ENCODE results near the gene DNAH7. TPM values are rescaled to one million over a fixed set of nuclear protein-coding genes. Genes with fewer than 3 reads are reported as not detected.

Gene DNAH7
- total and polyA plus RNA-seq, 9 of the 15 experiments (the other 6 are each of a cell fraction or from before 2014, with no cell fraction given), result 0.03 to 0.42 (median 0.18) TPM

DNA sequence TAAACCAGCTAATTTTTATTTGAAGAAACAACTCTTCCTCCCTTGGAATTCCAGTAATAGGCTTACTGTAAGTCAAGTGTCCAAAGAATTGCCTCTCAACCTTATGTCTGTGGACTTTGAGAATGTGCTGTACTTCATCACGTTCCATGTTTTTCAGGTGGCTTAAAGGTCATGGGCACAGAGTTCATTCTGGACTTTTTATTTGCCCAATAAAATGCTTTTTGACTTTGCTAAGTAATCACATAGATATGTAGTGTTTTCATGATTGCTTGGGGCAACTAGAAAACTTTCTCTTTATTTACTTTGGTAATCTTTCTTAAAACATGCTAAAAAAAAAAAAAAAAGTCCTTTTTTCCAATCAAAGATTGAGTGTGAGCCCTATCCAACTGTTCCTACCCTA, 10.4 kb upstream of the DNAH7 start:
- in situ Hi-C loops (cut with MboI) (loop anchor here (5.0 kb wide), 1 partner anchor 43 kb away; no protein-coding TSS in a partner anchor), intact Hi-C loops (cut with micrococcal nuclease) (loop anchor here (2.0 to 5.0 kb wide), 6 partner anchors 88 to 388 kb away; no protein-coding TSS in a partner anchor)
- no peaks in the 10 kb centered on the region for H3K36me3 ChIP-seq (ENCODE audit: control insufficient read depth, insufficient read depth, low read length)
- no peak for ATAC-seq
- BruUV-seq (replicated peaks), result no TSS peak
- H2AFZ ChIP-seq (ENCODE audit: low read depth, low read length), result no peak overlapping the region
- no peak overlapping the region for H3K4me3 ChIP-seq
- no peak for TF ChIP-seq HLTF (IDR thresholded peaks at IDR 0.05)
- TF ChIP-seq BDP1 (IDR thresholded peaks at IDR 0.05; ENCODE audit: insufficient read depth, insufficient read length), result no peak
- no peak for TF ChIP-seq PRPF4 (IDR thresholded peaks at IDR 0.05; ENCODE audit: insufficient read depth, low read depth, low read length, poor library complexity, severe bottlenecking)
- TF ChIP-seq ZNF124 (CRISPR knock-in tag; IDR thresholded peaks at IDR 0.05), result no peak
- no peak for TF ChIP-seq TFAM (CRISPR knock-in tag; conservative IDR thresholded peaks at IDR 0.05)
- no peak for TF ChIP-seq XRCC5 (IDR thresholded peaks at IDR 0.05; ENCODE audit: low read depth, low read length)
- no peak for TF ChIP-seq NEUROD1 (IDR thresholded peaks at IDR 0.05; ENCODE audit: borderline replicate concordance, low read depth, low read length, partially characterized antibody)
- TF ChIP-seq SETDB1 (IDR thresholded peaks at IDR 0.05; ENCODE audit: low read length), result no peak
- TF ChIP-seq DIDO1 (tag; IDR thresholded peaks at IDR 0.05; ENCODE audit: low read depth), result no peak
- no peak for TF ChIP-seq CHD1 (IDR thresholded peaks at IDR 0.05; ENCODE audit: low read length)
- TF ChIP-seq, protein P1, sequence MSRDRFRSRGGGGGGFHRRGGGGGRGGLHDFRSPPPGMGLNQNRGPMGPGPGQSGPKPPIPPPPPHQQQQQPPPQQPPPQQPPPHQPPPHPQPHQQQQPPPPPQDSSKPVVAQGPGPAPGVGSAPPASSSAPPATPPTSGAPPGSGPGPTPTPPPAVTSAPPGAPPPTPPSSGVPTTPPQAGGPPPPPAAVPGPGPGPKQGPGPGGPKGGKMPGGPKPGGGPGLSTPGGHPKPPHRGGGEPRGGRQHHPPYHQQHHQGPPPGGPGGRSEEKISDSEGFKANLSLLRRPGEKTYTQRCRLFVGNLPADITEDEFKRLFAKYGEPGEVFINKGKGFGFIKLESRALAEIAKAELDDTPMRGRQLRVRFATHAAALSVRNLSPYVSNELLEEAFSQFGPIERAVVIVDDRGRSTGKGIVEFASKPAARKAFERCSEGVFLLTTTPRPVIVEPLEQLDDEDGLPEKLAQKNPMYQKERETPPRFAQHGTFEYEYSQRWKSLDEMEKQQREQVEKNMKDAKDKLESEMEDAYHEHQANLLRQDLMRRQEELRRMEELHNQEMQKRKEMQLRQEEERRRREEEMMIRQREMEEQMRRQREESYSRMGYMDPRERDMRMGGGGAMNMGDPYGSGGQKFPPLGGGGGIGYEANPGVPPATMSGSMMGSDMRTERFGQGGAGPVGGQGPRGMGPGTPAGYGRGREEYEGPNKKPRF (IDR thresholded peaks at IDR 0.05; ENCODE audit: low read depth, low read length), result no peak
- TF ChIP-seq, protein P2, sequence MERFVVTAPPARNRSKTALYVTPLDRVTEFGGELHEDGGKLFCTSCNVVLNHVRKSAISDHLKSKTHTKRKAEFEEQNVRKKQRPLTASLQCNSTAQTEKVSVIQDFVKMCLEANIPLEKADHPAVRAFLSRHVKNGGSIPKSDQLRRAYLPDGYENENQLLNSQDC (CRISPR knock-in tag; IDR thresholded peaks at IDR 0.05), result no peak
- no peak for TF ChIP-seq SPI1 (IDR thresholded peaks at IDR 0.05; ENCODE audit: borderline replicate concordance, low read depth, low read length)
- no peak for TF ChIP-seq CREBBP (IDR thresholded peaks at IDR 0.05; ENCODE audit: low read depth, low read length)
- no peak for TF ChIP-seq SRSF1 (IDR thresholded peaks at IDR 0.05; ENCODE audit: low read depth, low read length)
- ChIA-PET CTCF (ENCODE audit: low intra/inter-chr PET ratio) (interaction anchor here (1.4 to 2.9 kb wide), 2 partner anchors 51 to 258 kb away, joined by 3 to 11 read pairs; no protein-coding TSS in a partner anchor), POLR2A (interaction anchor here (2.8 kb wide), 1 partner anchor 10 kb away, joined by 14 read pairs; the partner anchor contains the start of gene DNAH7)
- no peak for DNase-seq (ENCODE audit: extremely low read depth in 1 of 4, low spot score in 3 of 4)
- 100% methylated on average over 1 of the region's 1 CpG for WGBS (ENCODE audit: insufficient coverage, low coverage, missing lambda C conversion rate)
- no peaks in the 10 kb centered on the region for H3K79me2 ChIP-seq (ENCODE audit: control insufficient read depth, insufficient read depth, low read length)
- H3K9me3 ChIP-seq (replicated peaks; ENCODE audit: control insufficient read depth, insufficient read depth, low read depth, low read length), result no peaks in the 10 kb centered on the region; the same call in 1 of the 2 replicates
- H4K20me1 ChIP-seq (replicated peaks; ENCODE audit: control insufficient read depth, insufficient read depth, low read length), result no peaks in the 10 kb centered on the region
- H3K9me1 ChIP-seq (ENCODE audit: control insufficient read depth, insufficient read depth, low read length), result no peaks in the 10 kb centered on the region
- H3K4me2 ChIP-seq (ENCODE audit: insufficient read depth, low read length), result no peak overlapping the region
- no peak overlapping the region for H3K27ac ChIP-seq (ENCODE audit: extremely low read depth, low read depth, low read length)
- no peak for FAIRE-seq
- H3K27me3 ChIP-seq (ENCODE audit: control insufficient read depth in 2 of 2, insufficient read depth in 2 of 2, low read length in 2 of 2), result no peaks in the 10 kb centered on the region
- no peaks in the 10 kb centered on the region for H3K4me1 ChIP-seq (replicated peaks in 1 of 2; ENCODE audit: control insufficient read depth in 2 of 2, insufficient read depth in 2 of 2, low read length in 2 of 2)
- H3K9ac ChIP-seq (ENCODE audit: insufficient read depth in 1 of 2, low read depth in 2 of 2, low read length in 2 of 2), result no peak overlapping the region

Measured in K562 (cell line).